Neural progenitor cell (in vitro differentiated cells): Measurements from ENCODE around the gene ZC3H15. TPM values are rescaled to one million over a fixed set of nuclear protein-coding genes. Genes with fewer than 3 reads are reported as not detected.
A peak's percentile ranks its signal among the peaks of the same experiment; 100 is the strongest.

Experiments
- DNase-seq: peaks from one replicate; pipeline ENCODE4 v3.0.0-alpha.2; 2016; ENCODE audit warnings: low spot score
- H2AFZ ChIP-seq: fragments of 200-600 bp; sonication (generic); replicated peaks from 2 replicates; pipeline ENCODE4 v1.6.1; 2016; ENCODE audit warnings: antibody characterized with exemption
- H3F3A ChIP-seq: fragments of 200-600 bp; sonication (generic); 2 replicates; pipeline ENCODE4 v1.6.1; 2016; ENCODE audit warnings: antibody characterized with exemption, low read depth
- H3K27ac ChIP-seq: fragments of 200-600 bp; sonication (generic); 2 replicates; pipeline ENCODE4 v1.5.1; 2016; ENCODE audit warnings: mild to moderate bottlenecking
- H3K27me3 ChIP-seq: fragments of 200-600 bp; sonication (generic); 2 replicates; pipeline ENCODE4 v1.6.1; 2016; ENCODE audit warnings: mild to moderate bottlenecking, moderate library complexity
- H3K36me3 ChIP-seq: fragments of 200-600 bp; sonication (generic); 2 replicates; pipeline ENCODE4 v1.5.1; 2016
- H3K4me1 ChIP-seq: fragments of 200-600 bp; sonication (generic); 2 replicates; pipeline ENCODE4 v1.6.1; 2016; ENCODE audit warnings: mixed run types
- H3K4me2 ChIP-seq: fragments of 200-600 bp; sonication (generic); 2 replicates; pipeline ENCODE4 v1.6.1; 2016
- H3K4me3 ChIP-seq: fragments of 200-600 bp; sonication (generic); 2 replicates; pipeline ENCODE4 v1.5.1; 2016
- H3K79me2 ChIP-seq: fragments of 200-600 bp; sonication (generic); 2 replicates; pipeline ENCODE4 v1.6.1; 2016; ENCODE audit warnings: low read depth
- H3K9ac ChIP-seq: fragments of 200-600 bp; sonication (generic); 2 replicates; pipeline ENCODE4 v1.6.1; 2016
- H3K9me3 ChIP-seq: fragments of 200-600 bp; sonication (generic); 2 replicates; pipeline ENCODE4 v1.5.1; 2016; ENCODE audit warnings: low read depth
- H4K20me1 ChIP-seq: fragments of 200-600 bp; sonication (generic); 2 replicates; pipeline ENCODE4 v1.6.1; 2016; ENCODE audit warnings: low read depth
- H3K27ac Mint-ChIP-seq: 3 replicates; pipeline ENCODE4 v1.8.0; 2021; ENCODE audit warnings: mixed read lengths
- H3K27me3 Mint-ChIP-seq: 2 replicates; pipeline ENCODE4 v1.8.0; 2022; ENCODE audit warnings: low read depth, mild to moderate bottlenecking, inconsistent platforms, moderate library complexity, mixed read lengths; ENCODE audit not compliant: insufficient read depth
- H3K36me3 Mint-ChIP-seq: 3 replicates; pipeline ENCODE4 v1.8.0; 2021; ENCODE audit warnings: mixed read lengths
- H3K4me1 Mint-ChIP-seq: 3 replicates; pipeline ENCODE4 v1.8.0; 2021; ENCODE audit warnings: mixed read lengths
- H3K4me3 Mint-ChIP-seq: 3 replicates; pipeline ENCODE4 v1.8.0; 2021; ENCODE audit warnings: mild to moderate bottlenecking, moderate library complexity, mixed read lengths
- H3K9me3 Mint-ChIP-seq: 3 replicates; pipeline ENCODE4 v1.8.0; 2020; ENCODE audit warnings: mixed read lengths
- EZH2 ChIP-seq: fragments of 200-600 bp; sonication (generic); IDR thresholded peaks from 2 replicates; pipeline ENCODE4 v1.6.1; 2017; ENCODE audit warnings: antibody characterized with exemption, mild to moderate bottlenecking, moderate library complexity
- EZH2phosphoT487 ChIP-seq: fragments of 200-600 bp; sonication (generic); IDR thresholded peaks from 2 replicates; pipeline ENCODE4 v1.6.1; 2017; ENCODE audit warnings: antibody characterized with exemption
- total RNA-seq: library from RNA; depleted of rRNA; stranded (reverse); fragments of >200 nt; gene quantifications from 2 replicates; pipeline ENCODE4 v1.2.3, GENCODE V29; 2015; ENCODE audit warnings: low replicate concordance
- TF ChIP-seq, protein P1 (sequence below): fragments of 200-600 bp; sonication (generic); IDR thresholded peaks from 2 replicates; pipeline ENCODE4 v1.5.1; 2017; ENCODE audit warnings: antibody characterized with exemption, mild to moderate bottlenecking

The ZC3H15 gene
- total RNA-seq, 1 donor from 2014 or later, result 88.6 TPM

DNA sequence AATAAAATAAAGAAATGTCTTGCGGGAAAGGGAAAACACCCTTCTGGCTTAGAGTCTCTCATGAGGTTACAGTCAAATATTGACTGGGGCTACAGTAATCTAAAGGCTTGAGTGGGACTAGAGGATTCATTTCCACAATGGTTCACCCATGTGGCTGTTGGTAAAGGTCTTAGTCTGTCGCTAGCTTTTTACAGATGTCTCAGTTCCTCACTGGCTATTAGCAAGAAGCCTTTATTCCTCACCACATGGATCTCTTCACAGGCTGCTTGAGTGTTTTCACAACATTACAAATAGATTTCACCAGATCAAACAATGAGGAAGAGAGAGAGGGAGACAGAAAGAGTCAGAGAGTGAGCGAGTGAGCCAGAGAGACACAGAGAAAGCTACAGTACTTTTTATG is 8.3 kb upstream of the ZC3H15 start:
- Mint-ChIP-seq H3K36me3 (peaks cover 2% of the 10 kb centered on the region), H3K9me3 (peaks cover 8% of the 10 kb centered on the region), H3K27ac (no peak overlapping the region), H3K4me1 (peaks cover 7% of the 10 kb centered on the region), H3K4me3 (no peak overlapping the region), H3K27me3 (peaks cover 2% of the 10 kb centered on the region)
- no peaks in the 10 kb centered on the region for H4K20me1 ChIP-seq
- H3K4me3 ChIP-seq, result no peak overlapping the region
- H3K4me1 ChIP-seq, result peaks cover 10% of the 10 kb centered on the region
- no peaks in the 10 kb centered on the region for H3K27me3 ChIP-seq
- no peaks in the 10 kb centered on the region for H3K9me3 ChIP-seq
- peak overlapping the region; percentile 36 for H3K4me2 ChIP-seq
- no peak overlapping the region for H3K9ac ChIP-seq
- H2AFZ ChIP-seq, result no peak overlapping the region
- no peaks in the 10 kb centered on the region for H3F3A ChIP-seq
- H3K27ac ChIP-seq, result peak overlapping the region; percentile 32
- TF ChIP-seq, protein P1, sequence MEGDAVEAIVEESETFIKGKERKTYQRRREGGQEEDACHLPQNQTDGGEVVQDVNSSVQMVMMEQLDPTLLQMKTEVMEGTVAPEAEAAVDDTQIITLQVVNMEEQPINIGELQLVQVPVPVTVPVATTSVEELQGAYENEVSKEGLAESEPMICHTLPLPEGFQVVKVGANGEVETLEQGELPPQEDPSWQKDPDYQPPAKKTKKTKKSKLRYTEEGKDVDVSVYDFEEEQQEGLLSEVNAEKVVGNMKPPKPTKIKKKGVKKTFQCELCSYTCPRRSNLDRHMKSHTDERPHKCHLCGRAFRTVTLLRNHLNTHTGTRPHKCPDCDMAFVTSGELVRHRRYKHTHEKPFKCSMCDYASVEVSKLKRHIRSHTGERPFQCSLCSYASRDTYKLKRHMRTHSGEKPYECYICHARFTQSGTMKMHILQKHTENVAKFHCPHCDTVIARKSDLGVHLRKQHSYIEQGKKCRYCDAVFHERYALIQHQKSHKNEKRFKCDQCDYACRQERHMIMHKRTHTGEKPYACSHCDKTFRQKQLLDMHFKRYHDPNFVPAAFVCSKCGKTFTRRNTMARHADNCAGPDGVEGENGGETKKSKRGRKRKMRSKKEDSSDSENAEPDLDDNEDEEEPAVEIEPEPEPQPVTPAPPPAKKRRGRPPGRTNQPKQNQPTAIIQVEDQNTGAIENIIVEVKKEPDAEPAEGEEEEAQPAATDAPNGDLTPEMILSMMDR, result no peak
- no peak for TF ChIP-seq EZH2phosphoT487
- no peak for TF ChIP-seq EZH2
- H3K79me2 ChIP-seq, result peaks cover 8% of the 10 kb centered on the region
- no peaks in the 10 kb centered on the region for H3K36me3 ChIP-seq
- DNase-seq, result peak; percentile 37

DNA sequence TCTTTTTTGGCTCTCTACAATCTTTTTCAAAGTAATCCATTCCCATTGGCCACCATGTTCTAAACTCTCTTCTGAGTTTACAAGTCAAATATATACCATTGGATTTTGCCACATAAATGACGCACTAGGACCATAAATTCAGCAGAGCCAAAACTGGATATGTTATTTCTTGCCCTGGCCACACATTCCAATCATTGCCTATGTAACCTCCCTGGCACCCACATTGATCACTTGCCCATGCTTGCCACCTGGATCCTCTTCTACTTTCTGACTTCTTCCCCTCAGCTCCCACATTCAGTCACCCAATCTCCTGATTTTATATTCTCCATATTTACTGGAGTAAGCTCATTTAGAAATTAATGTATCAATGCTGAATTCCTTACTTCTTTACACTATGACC is 5.1 kb upstream of the ZC3H15 start:
- H3F3A ChIP-seq, result peaks cover 13% of the 10 kb centered on the region
- H4K20me1 ChIP-seq, result no peaks in the 10 kb centered on the region
- no peaks in the 10 kb centered on the region for H3K36me3 ChIP-seq
- peaks cover 17% of the 10 kb centered on the region for H3K4me1 Mint-ChIP-seq
- peaks cover 33% of the 10 kb centered on the region for H3K79me2 ChIP-seq
- no peak overlapping the region for H2AFZ ChIP-seq
- no peaks in the 10 kb centered on the region for H3K9me3 ChIP-seq
- no peak overlapping the region for H3K4me2 ChIP-seq
- H3K4me3 ChIP-seq, result no peak overlapping the region
- no peaks in the 10 kb centered on the region for H3K36me3 Mint-ChIP-seq
- no peak for DNase-seq
- H3K9ac ChIP-seq, result no peak overlapping the region
- no peak overlapping the region for H3K27ac ChIP-seq
- H3K9me3 Mint-ChIP-seq, result no peaks in the 10 kb centered on the region
- peaks cover 23% of the 10 kb centered on the region for H3K4me1 ChIP-seq
- peaks cover 7% of the 10 kb centered on the region for H3K27me3 Mint-ChIP-seq
- TF ChIP-seq, protein P1, result no peak
- TF ChIP-seq EZH2phosphoT487 (no peak), EZH2 (no peak)
- H3K27ac Mint-ChIP-seq, result no peak overlapping the region
- H3K4me3 Mint-ChIP-seq, result no peak overlapping the region
- no peaks in the 10 kb centered on the region for H3K27me3 ChIP-seq

DNA sequence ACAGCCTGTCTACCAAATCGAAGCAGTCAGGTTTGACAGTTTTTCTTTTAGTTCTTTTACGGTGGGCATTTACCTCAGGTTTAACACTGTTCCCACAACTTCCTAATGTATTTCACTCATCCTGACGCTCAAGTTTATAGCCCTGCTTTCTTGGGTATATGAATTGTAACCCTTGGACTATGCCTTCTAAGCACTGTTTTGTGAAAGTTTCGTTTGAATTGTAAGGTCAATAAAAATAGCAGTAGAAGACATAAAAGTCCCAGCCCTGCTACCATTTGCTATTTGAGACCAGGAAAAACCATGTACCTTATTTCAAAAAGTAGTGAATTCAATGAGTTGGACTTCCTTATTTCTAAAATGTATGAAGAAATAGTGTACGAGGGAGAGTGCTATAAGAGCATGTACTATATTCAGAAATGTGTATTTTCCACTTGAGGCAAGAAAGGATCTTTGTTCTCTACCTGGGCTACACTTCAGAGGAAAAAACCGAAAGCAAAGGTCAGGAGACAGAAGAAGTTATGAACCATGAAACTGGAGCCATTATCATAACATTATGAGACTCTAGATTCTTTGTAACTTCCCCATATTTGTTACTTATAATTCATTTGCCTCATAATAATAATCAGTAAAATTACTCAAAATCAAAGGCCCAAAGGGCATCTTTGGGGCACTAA is 1.9 kb upstream of the ZC3H15 start:
- no peak overlapping the region for H3K27ac ChIP-seq
- peaks cover 62% of the 10 kb centered on the region for H3K79me2 ChIP-seq
- TF ChIP-seq, protein P1, result no peak
- TF ChIP-seq EZH2phosphoT487 (no peak), EZH2 (no peak)
- H3K36me3 ChIP-seq, result no peaks in the 10 kb centered on the region
- peaks cover 27% of the 10 kb centered on the region for H3K4me1 Mint-ChIP-seq
- H3K27me3 Mint-ChIP-seq, result peaks cover 8% of the 10 kb centered on the region
- H3K4me2 ChIP-seq, result peak overlapping the region; percentile 92
- peak overlapping the region; percentile 85 for H3K4me3 ChIP-seq
- no peaks in the 10 kb centered on the region for H3K9me3 ChIP-seq
- no peak overlapping the region for H3K27ac Mint-ChIP-seq
- H4K20me1 ChIP-seq, result peaks cover 23% of the 10 kb centered on the region
- H3K9me3 Mint-ChIP-seq, result no peaks in the 10 kb centered on the region
- H3F3A ChIP-seq, result peaks cover 22% of the 10 kb centered on the region
- no peak overlapping the region for H3K9ac ChIP-seq
- H3K36me3 Mint-ChIP-seq, result peaks cover 1% of the 10 kb centered on the region
- no peaks in the 10 kb centered on the region for H3K27me3 ChIP-seq
- peaks cover 30% of the 10 kb centered on the region for H3K4me1 ChIP-seq
- H2AFZ ChIP-seq, result no peak overlapping the region
- peak overlapping the region; percentile 77 for H3K4me3 Mint-ChIP-seq
- DNase-seq, result no peak
